SK-N-DZ (cell line): ENCODE measurements around the gene SYCP2.

Source experiments
- DNase-seq: peaks from one replicate; pipeline ENCODE4 v3.0.0-alpha.2; 2015; ENCODE audit warnings: low spot score

Gene SYCP2

GRCh38 chr20:59942245-59942644 lies 8.8 kb upstream of the SYCP2 start:
- no peak for DNase-seq

- DNase-seq: no peak
Measured at GRCh38 chr20:59940956-59941294, 7.5 kb upstream of the SYCP2 start.

- peak; percentile 95 for DNase-seq
Measured at GRCh38 chr20:59940129-59940955, 6.9 kb upstream of the SYCP2 start, which contains the start of the genes FAM217B and PPP1R3D. TSS of gene FAM217B (plus strand) at chr20:59940389. CDS start at chr20:59943944, 3,555 bp downstream. TSS of gene PPP1R3D (minus strand) at chr20:59940305. CDS start at chr20:59939931, 374 bp downstream.

- no peak for DNase-seq
Measured at GRCh38 chr20:59939879-59940128, 6.4 kb upstream of the SYCP2 start.

GRCh38 chr20:59939052-59939878 lies 5.8 kb upstream of the SYCP2 start:
- no peak for DNase-seq

GRCh38 chr20:59938696-59939051 lies 5.2 kb upstream of the SYCP2 start:
- no peak for DNase-seq

GRCh38 chr20:59938221-59938620 lies 4.8 kb upstream of the SYCP2 start:
- no peak for DNase-seq

GRCh38 chr20:59937150-59937549 lies 3.7 kb upstream of the SYCP2 start:
- DNase-seq: no peak

- no peak for DNase-seq
Measured at GRCh38 chr20:59936409-59936808, 3.0 kb upstream of the SYCP2 start.

- DNase-seq: no peak
Measured at GRCh38 chr20:59935457-59936185, 2.2 kb upstream of the SYCP2 start.

- no peak for DNase-seq
Measured at GRCh38 chr20:59933849-59934585, 580 bp upstream of the SYCP2 start.

- DNase-seq: no peak
Measured at GRCh38 chr20:59932616-59933295, 681 bp downstream of the SYCP2 start.

- no peak for DNase-seq
Measured at GRCh38 chr20:59931511-59932312, 1.7 kb downstream of the SYCP2 start.

- DNase-seq: no peak
Measured at GRCh38 chr20:59925899-59926298, 7.5 kb downstream of the SYCP2 start.

GRCh38 chr20:59925359-59925758 lies 8.1 kb downstream of the SYCP2 start:
- DNase-seq: no peak

GRCh38 chr20:59923514-59923913 lies 9.9 kb downstream of the SYCP2 start:
- no peak for DNase-seq

- DNase-seq: no peak
Measured at GRCh38 chr20:59920944-59921343, 12.5 kb downstream of the SYCP2 start.

GRCh38 chr20:59912609-59913008 lies 20.8 kb downstream of the SYCP2 start:
- DNase-seq: no peak

GRCh38 chr20:59911041-59911440 lies 22.4 kb downstream of the SYCP2 start:
- no peak for DNase-seq

GRCh38 chr20:59908855-59909254 lies 24.6 kb downstream of the SYCP2 start:
- no peak for DNase-seq
